Neuronal stem cell (in vitro differentiated cells): ENCODE measurements around the gene NPDC1.

Experiments
- DNase-seq: peaks from one replicate; pipeline ENCODE4 v3.0.0-alpha.2; 2013; ENCODE audit warnings: low spot score
- H2AFZ ChIP-seq: one replicate; pipeline ENCODE4 v1.6.1; 2013; ENCODE audit warnings: mild to moderate bottlenecking, low read length, inconsistent platforms
- H2AK5ac ChIP-seq: 2 replicates; pipeline ENCODE4 v1.6.1; 2013; ENCODE audit warnings: low read depth, mild to moderate bottlenecking, inconsistent platforms, low read length, moderate library complexity, mixed read lengths
- H2BK120ac ChIP-seq: 2 replicates; pipeline ENCODE4 v1.6.1; 2013; ENCODE audit warnings: low read depth, mild to moderate bottlenecking, inconsistent platforms, low read length, moderate library complexity, mixed read lengths
- H2BK12ac ChIP-seq: one replicate; pipeline ENCODE4 v1.6.1; 2013; ENCODE audit warnings: low read length, inconsistent platforms
- H2BK15ac ChIP-seq: 2 replicates; pipeline ENCODE4 v1.6.1; 2013; ENCODE audit warnings: mild to moderate bottlenecking, low read length, inconsistent platforms, mixed read lengths
- H2BK5ac ChIP-seq: one replicate; pipeline ENCODE4 v1.6.1; 2013; ENCODE audit warnings: inconsistent platforms, mild to moderate bottlenecking, low read length, moderate library complexity
- H3K14ac ChIP-seq: one replicate; pipeline ENCODE4 v1.6.1; 2013; ENCODE audit warnings: low read length, inconsistent platforms
- H3K18ac ChIP-seq: 2 replicates; pipeline ENCODE4 v1.6.1; 2013; ENCODE audit warnings: low read length, inconsistent platforms
- H3K23ac ChIP-seq: 2 replicates; pipeline ENCODE4 v1.6.1; 2013; ENCODE audit warnings: low read depth, mild to moderate bottlenecking, mixed read lengths, low read length, inconsistent platforms; ENCODE audit not compliant: poor library complexity
- H3K27ac ChIP-seq: replicated peaks from 3 replicates; pipeline ENCODE4 v1.5.1; 2013; ENCODE audit warnings: low read length, inconsistent platforms
- H3K27me3 ChIP-seq, 3 experiments: 2 replicates each; pipeline ENCODE4 v1.6.1; 2013; ENCODE audit warnings: low read length in 3 of 3, mild to moderate bottlenecking in 2 of 3, inconsistent platforms in 1 of 3, low read depth in 1 of 3, mixed read lengths in 1 of 3, moderate library complexity in 1 of 3; ENCODE audit not compliant: control insufficient read depth in 3 of 3, insufficient read depth in 3 of 3
- H3K36me3 ChIP-seq, 2 donors: replicated peaks in 1 of 2; 2 replicates each; pipeline ENCODE4 v1.6.1; 2013; ENCODE audit warnings: low read length in 2 of 2; ENCODE audit not compliant: control insufficient read depth in 2 of 2, insufficient read depth in 2 of 2
- H3K4ac ChIP-seq: 2 replicates; pipeline ENCODE4 v1.6.1; 2013; ENCODE audit warnings: inconsistent platforms, mild to moderate bottlenecking, low read length, moderate library complexity
- H3K4me1 ChIP-seq, 2 donors: 1 replicate in 1 of 2; 2 replicates in 1 of 2; pipeline ENCODE4 v1.6.1; 2013; ENCODE audit warnings: low read length in 2 of 2, low read depth in 1 of 2; ENCODE audit not compliant: control insufficient read depth in 2 of 2, insufficient read depth in 1 of 2
- H3K4me2 ChIP-seq: one replicate; pipeline ENCODE4 v1.6.1; 2013; ENCODE audit warnings: mild to moderate bottlenecking, low read length, inconsistent platforms; ENCODE audit not compliant: insufficient read depth, poor library complexity, severe bottlenecking
- H3K4me3 ChIP-seq, 2 donors: 2 replicates each; pipeline ENCODE4 v1.5.1; 2013; ENCODE audit warnings: low read length in 2 of 2, mild to moderate bottlenecking in 2 of 2, inconsistent platforms in 1 of 2, moderate library complexity in 1 of 2
- H3K79me1 ChIP-seq: one replicate; pipeline ENCODE4 v1.6.1; 2013; ENCODE audit warnings: low read depth, mild to moderate bottlenecking, inconsistent platforms, low read length, moderate library complexity
- H3K9ac ChIP-seq: one replicate; pipeline ENCODE4 v1.6.1; 2013; ENCODE audit warnings: mild to moderate bottlenecking, low read depth, low read length, inconsistent platforms; ENCODE audit not compliant: poor library complexity
- H3K9me3 ChIP-seq, 2 donors: replicated peaks in 1 of 2; 2 replicates each; pipeline versions ENCODE3 to v1.6.1; 2013; ENCODE audit warnings: low read length in 2 of 2, mild to moderate bottlenecking in 2 of 2, inconsistent platforms in 1 of 2, low read depth in 1 of 2, mixed read lengths in 1 of 2, moderate library complexity in 1 of 2; ENCODE audit not compliant: control insufficient read depth in 2 of 2, insufficient read depth in 1 of 2
- H4K8ac ChIP-seq: one replicate; pipeline ENCODE4 v1.6.1; 2013; ENCODE audit warnings: low read depth, mild to moderate bottlenecking, inconsistent platforms, low read length, moderate library complexity
- H4K91ac ChIP-seq: one replicate; pipeline ENCODE4 v1.6.1; 2013; ENCODE audit warnings: low read length, low read depth, mild to moderate bottlenecking, inconsistent platforms; ENCODE audit not compliant: poor library complexity
- WGBS, 2 donors: extraction: QIAGEN DNeasy Blood & Tissue Kit; methylation state at CpG; one replicate each; pipeline ENCODE4 v1.1.7; 2013; ENCODE audit warnings: missing lambda C conversion rate in 2 of 2, mixed read lengths in 1 of 2; ENCODE audit not compliant: insufficient read length in 2 of 2, insufficient replicate concordance in 1 of 2; ENCODE audit errors: extremely low coverage in 2 of 2; 5-methylcytosine and 5-hydroxymethylcytosine counted together

The NPDC1 gene

GRCh38 chr9:137028263-137029057, 17.5 kb downstream of the NPDC1 start:
- Histone ChIP-seq H3K14ac (peak overlapping the region; percentile 5), H4K8ac (peak overlapping the region; percentile 33), H2BK120ac (no peak overlapping the region), H3K4me3 (peak overlapping the region; percentile 67 to 84), H2BK15ac (peak overlapping the region; percentile 54), H2BK12ac (no peak overlapping the region), H3K79me1 (peaks cover 14% of the 10 kb centered on the region), H2AFZ (peak overlapping the region; percentile 99), H3K27me3 (peaks cover 0 to 10% (median 0%) of the 10 kb centered on the region in 3 experiments), H3K18ac (peak overlapping the region; percentile 99), H2BK5ac (peak overlapping the region; percentile 75), H3K4ac (peak overlapping the region; percentile 0), H4K91ac (no peak overlapping the region), H3K36me3 (no peaks in the 10 kb centered on the region), H2AK5ac (peak overlapping the region; percentile 58), H3K4me2 (peak overlapping the region; percentile 96), H3K27ac (no peak overlapping the region), H3K23ac (peak overlapping the region; percentile 2), H3K4me1 (peaks cover 22 to 45% of the 10 kb centered on the region in 2 donors), H3K9ac (peak overlapping the region; percentile 73), H3K9me3 (no peaks in the 10 kb centered on the region)
- no CpG with 5 or more reads among the region's 98 CpGs for WGBS, 2 donors
- peak; percentile 75 for DNase-seq

DNA sequence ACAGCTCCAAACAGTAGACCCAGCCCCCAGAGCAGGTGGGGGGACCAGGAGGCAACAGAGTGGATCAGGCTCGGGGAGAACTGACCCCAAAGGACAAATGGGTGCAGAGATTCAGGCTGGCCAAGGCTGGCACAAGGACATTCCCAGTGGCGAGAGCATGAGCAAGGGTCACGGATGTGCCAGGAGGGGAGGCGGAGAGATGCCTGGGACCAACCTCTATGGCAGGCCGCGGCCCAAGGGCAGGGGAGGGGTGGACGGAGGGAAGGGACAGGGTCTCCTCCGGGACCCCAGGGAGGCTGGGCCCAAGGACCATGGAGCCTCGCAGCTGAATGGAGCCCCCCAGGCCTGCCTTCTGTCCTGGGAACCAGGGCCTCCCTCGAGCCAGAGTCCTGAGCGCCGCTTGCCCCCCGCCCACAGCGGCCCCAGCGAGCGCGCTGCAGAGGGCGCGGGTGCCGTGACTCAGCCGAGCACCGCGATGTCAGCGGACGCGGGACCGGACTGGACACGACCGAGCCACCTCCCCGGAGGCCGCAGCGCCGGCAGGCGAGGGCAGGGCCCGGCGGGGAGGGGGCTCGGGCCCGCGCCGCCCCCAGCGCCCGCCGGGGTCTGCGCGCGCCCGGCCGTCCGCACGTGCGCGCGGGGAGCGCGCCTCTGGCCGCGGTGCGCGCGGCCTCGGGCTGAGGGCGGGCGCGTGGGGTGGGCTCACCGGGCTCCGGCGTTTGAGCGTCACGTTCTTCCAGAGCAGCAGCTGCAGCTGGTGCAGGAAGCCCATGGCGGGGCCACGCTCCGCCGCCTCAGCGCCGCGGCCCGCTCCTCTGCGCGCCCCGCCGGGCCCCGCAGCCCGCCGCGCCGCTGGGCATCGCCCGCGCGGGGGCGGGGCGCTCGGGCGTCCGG, 18.4 kb downstream of the NPDC1 start, which contains the start of gene ABCA2:
TSS of gene ABCA2 (minus strand) at position 869 of the 894 bp plus-strand sequence. CDS start at position 772, 97 bp downstream.
- Histone ChIP-seq H3K79me1 (peaks cover 14% of the 10 kb centered on the region), H2BK15ac (peak within 1 kb of the TSS; percentile 54), H3K14ac (peak within 1 kb of the TSS; percentile 82), H3K4me1 (peaks cover 26 to 45% of the 10 kb centered on the region in 2 donors), H3K36me3 (no peaks in the 10 kb centered on the region), H2BK12ac (peak within 1 kb of the TSS; percentile 0), H4K91ac (no peak within 1 kb of the TSS), H2BK5ac (peak within 1 kb of the TSS; percentile 75), H3K4me3 (peak within 1 kb of the TSS; percentile 67 to 84), H3K4me2 (peak within 1 kb of the TSS; percentile 96), H3K27ac (peak within 1 kb of the TSS; percentile 10), H4K8ac (peak within 1 kb of the TSS; percentile 33), H3K18ac (peak within 1 kb of the TSS; percentile 99), H3K4ac (peak within 1 kb of the TSS; percentile 0), H3K23ac (peak within 1 kb of the TSS; percentile 90), H3K9me3 (no peaks in the 10 kb centered on the region), H2AK5ac (peak within 1 kb of the TSS; percentile 76), H3K27me3 (peaks cover 0 to 10% (median 0%) of the 10 kb centered on the region in 3 experiments), H2AFZ (peak within 1 kb of the TSS; percentile 99), H3K9ac (peak within 1 kb of the TSS; percentile 97), H2BK120ac (no peak within 1 kb of the TSS)
- DNase-seq = no peak
- no CpG with 5 or more reads among the region's 95 CpGs for WGBS, 2 donors

DNA sequence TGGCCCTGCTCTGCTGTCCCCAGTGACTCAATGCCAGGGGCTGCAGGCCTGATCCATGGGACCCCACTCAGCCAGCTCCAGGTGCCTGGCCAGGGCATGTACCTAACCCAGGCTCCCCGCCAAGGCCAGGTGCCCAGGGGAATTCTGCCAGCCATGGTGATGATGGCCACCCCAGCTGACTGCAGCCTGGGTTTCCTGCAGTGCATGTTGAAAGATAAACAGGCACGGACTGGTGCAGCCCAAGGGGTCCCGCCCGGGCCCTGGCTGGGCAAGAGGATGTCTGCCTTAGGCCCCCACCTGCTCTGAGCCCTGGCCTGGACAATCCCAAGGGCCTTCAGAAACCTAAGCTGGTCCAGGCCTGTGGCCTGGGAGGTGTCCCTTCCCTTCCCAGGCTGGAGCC, 19.1 kb downstream of the NPDC1 start:
- Histone ChIP-seq H3K18ac (no peak overlapping the region), H3K4ac (no peak overlapping the region), H2AFZ (no peak overlapping the region), H3K36me3 (peaks cover 0 to 5% of the 10 kb centered on the region in 2 donors), H2AK5ac (no peak overlapping the region), H3K27me3 (peaks cover 0 to 10% (median 0%) of the 10 kb centered on the region in 3 experiments), H3K4me3 (peak overlapping the region; percentile 67 to 83), H3K23ac (no peak overlapping the region), H3K27ac (no peak overlapping the region), H2BK5ac (no peak overlapping the region), H3K9me3 (no peaks in the 10 kb centered on the region), H4K91ac (no peak overlapping the region), H2BK120ac (no peak overlapping the region), H2BK12ac (no peak overlapping the region), H4K8ac (no peak overlapping the region), H3K4me2 (no peak overlapping the region), H3K79me1 (peaks cover 19% of the 10 kb centered on the region), H3K14ac (no peak overlapping the region), H3K9ac (no peak overlapping the region), H2BK15ac (no peak overlapping the region), H3K4me1 (peaks cover 29 to 42% of the 10 kb centered on the region in 2 donors)
- no peak for DNase-seq
- no CpG with 5 or more reads among the region's 4 CpGs for WGBS, 2 donors
